HCT116 (cell line): ENCODE data around the gene NCAPG2. TPM values are rescaled to one million over a fixed set of nuclear protein-coding genes. Genes with fewer than 3 reads are reported as not detected.

ENCODE experiments used
- ATAC-seq: fragments of 200-7000 bp; cut with Tn5 transposase; 2 replicates; pipeline ENCODE4 v1.9.1; 2020; ENCODE audit warnings: mild to moderate bottlenecking, moderate library complexity
- BruUV-seq: library from RNA; stranded (reverse); fragments of 400-500 nt; replicated peaks from 2 replicates; lab custom pipeline; 2021; lab: Mats Ljungman, UMichigan
- CTCF ChIA-PET: fragments of 300-600 bp; sonication (Branson Sonifier 250); formaldehyde crosslinking; loops from one replicate; lab custom pipeline; 2021; ENCODE audit warnings: antibody characterized with exemption; lab: Charles Lee
- POLR2A ChIA-PET: fragments of 300-600, 350-600 bp; sonication (Branson Sonifier 250); formaldehyde crosslinking; loops from one replicate; lab custom pipeline; 2021; ENCODE audit warnings: antibody characterized with exemption; lab: Charles Lee
- RAD21 ChIA-PET, 2 experiments: fragments of 300-600 bp; sonication (Branson Sonifier 250); formaldehyde crosslinking; loops; one replicate each; lab custom pipeline; 2023; ENCODE audit warnings: low total read pairs in 2 of 2; ENCODE audit not compliant: uncharacterized antibody in 2 of 2, unreplicated experiment in 2 of 2, low non-redundant PET in 1 of 2; lab: Charles Lee
- DNase-seq: peaks from one replicate; pipeline ENCODE4 v3.0.0-alpha.2; 2010; ENCODE audit warnings: low read depth, low spot score
- H2AFZ ChIP-seq: fragments of 200-600 bp; shearing (Covaris generic), sonication (generic); 2 replicates; pipeline ENCODE4 v1.6.1; 2017; ENCODE audit warnings: low read depth, mixed run types, mixed read lengths, antibody characterized with exemption, low read length; ENCODE audit not compliant: poor library complexity, severe bottlenecking
- H3K27ac ChIP-seq: 2 replicates; pipeline ENCODE4 v1.5.1; 2012; ENCODE audit warnings: low read depth, low read length
- H3K27me3 ChIP-seq: fragments of 200-600 bp; sonication (generic); 2 replicates; pipeline ENCODE4 v1.6.1; 2016; ENCODE audit warnings: mixed run types, low read length, mixed read lengths; ENCODE audit not compliant: insufficient read depth
- H3K36me3 ChIP-seq, 2 experiments: fragments of 200-500 bp in 1 of 2; fragments of 200-600 bp in 1 of 2; sonication (Bioruptor generic) in 1 of 2; sonication (generic) in 1 of 2; 2 replicates each; pipeline versions ENCODE4 v1.5.1 to v1.6.1; 2014 to 2016; ENCODE audit warnings: low read length in 2 of 2, inconsistent platforms in 1 of 2, mixed read lengths in 1 of 2, mixed run types in 1 of 2; ENCODE audit not compliant: insufficient read depth in 2 of 2, control insufficient read depth in 1 of 2
- H3K4me1 ChIP-seq, 2 experiments: fragments of 200-600 bp in 1 of 2; sonication (generic) in 1 of 2; 2 replicates each; pipeline versions ENCODE4 v1.5.1 to v1.6.1; 2012 to 2017; ENCODE audit warnings: low read length in 2 of 2, inconsistent platforms in 1 of 2, mild to moderate bottlenecking in 1 of 2, mixed read lengths in 1 of 2, mixed run types in 1 of 2, moderate library complexity in 1 of 2; ENCODE audit not compliant: insufficient read depth in 2 of 2, control insufficient read depth in 1 of 2
- H3K4me2 ChIP-seq: fragments of 200-600 bp; sonication (generic); 2 replicates; pipeline ENCODE4 v1.6.1; 2017; ENCODE audit warnings: mixed run types, low read length, mixed read lengths
- H3K4me3 ChIP-seq, 2 experiments: fragments of 200-600 bp in 1 of 2; sonication (generic) in 1 of 2; replicated peaks in 1 of 2; 2 replicates each; pipeline ENCODE4 v1.5.1; 2011 to 2016; ENCODE audit warnings: low read length in 2 of 2, control low read depth in 1 of 2, low read depth in 1 of 2, mild to moderate bottlenecking in 1 of 2, mixed read lengths in 1 of 2, mixed run types in 1 of 2
- H3K79me2 ChIP-seq: fragments of 200-600 bp; sonication (generic); 2 replicates; pipeline ENCODE4 v1.6.1; 2017; ENCODE audit warnings: mild to moderate bottlenecking, mixed run types, low read length, moderate library complexity, mixed read lengths; ENCODE audit not compliant: insufficient read depth
- H3K9ac ChIP-seq: fragments of 200-600 bp; sonication (generic); 2 replicates; pipeline ENCODE4 v1.6.1; 2016; ENCODE audit warnings: low read length, mixed read lengths
- H3K9me2 ChIP-seq: fragments of 200-600 bp; sonication (generic), shearing (Covaris generic); 2 replicates; pipeline ENCODE4 v1.6.1; 2017; ENCODE audit warnings: mixed run types, mild to moderate bottlenecking, moderate library complexity; ENCODE audit not compliant: insufficient read depth
- H3K9me3 ChIP-seq, 2 experiments: fragments of 200-500 bp in 1 of 2; fragments of 200-600 bp in 1 of 2; sonication (Bioruptor generic) in 1 of 2; sonication (generic) in 1 of 2; 2 replicates each; pipeline ENCODE4 v1.6.1; 2014 to 2017; ENCODE audit warnings: low read length in 2 of 2, mixed read lengths in 2 of 2, inconsistent platforms in 1 of 2, low read depth in 1 of 2, mild to moderate bottlenecking in 1 of 2, mixed run types in 1 of 2, moderate library complexity in 1 of 2; ENCODE audit not compliant: control insufficient read depth in 1 of 2, insufficient read depth in 1 of 2
- H4K20me1 ChIP-seq: fragments of 200-600 bp; sonication (generic), shearing (Covaris generic); 2 replicates; pipeline ENCODE4 v1.6.1; 2017; ENCODE audit warnings: mixed run types, mild to moderate bottlenecking, moderate library complexity; ENCODE audit not compliant: insufficient read depth
- ATF3 ChIP-seq: IDR thresholded peaks from 2 replicates; pipeline ENCODE4 v1.6.1; 2012
- CTCF ChIP-seq, 3 experiments: fragments of 200-600 bp in 1 of 3; sonication (generic) in 1 of 3; IDR thresholded peaks in 2 of 3; conservative IDR thresholded peaks in 1 of 3; 2 replicates each; pipeline ENCODE4 v1.5.1; 2012 to 2017; ENCODE audit warnings: low read depth in 2 of 3, low read length in 2 of 3, antibody characterized with exemption in 1 of 3, borderline replicate concordance in 1 of 3, control low read depth in 1 of 3, mild to moderate bottlenecking in 1 of 3, mixed read lengths in 1 of 3, mixed run types in 1 of 3, moderate library complexity in 1 of 3; ENCODE audit not compliant: insufficient read depth in 1 of 3
- EZH2phosphoT487 ChIP-seq: fragments of 200-600 bp; IDR thresholded peaks from 2 replicates; pipeline ENCODE4 v1.6.1; 2018; ENCODE audit warnings: antibody characterized with exemption, borderline replicate concordance
- FOSL1 ChIP-seq: IDR thresholded peaks from 2 replicates; pipeline ENCODE4 v1.6.1; 2012; ENCODE audit warnings: low read depth
- JUND ChIP-seq: IDR thresholded peaks from 2 replicates; pipeline ENCODE4 v1.6.1; 2012
- MAX ChIP-seq: IDR thresholded peaks from 2 replicates; pipeline ENCODE4 v1.6.1; 2012
- POLR2A ChIP-seq: IDR thresholded peaks from 2 replicates; pipeline ENCODE4 v1.7.0; 2011; ENCODE audit warnings: borderline replicate concordance; ENCODE audit not compliant: insufficient read depth, insufficient read length; ENCODE audit errors: extremely low read depth
- POLR2AphosphoS5 ChIP-seq: IDR thresholded peaks from 2 replicates; pipeline ENCODE4 v1.6.1; 2011; ENCODE audit warnings: mild to moderate bottlenecking, low read depth, low read length, moderate library complexity
- RAD21 ChIP-seq: IDR thresholded peaks from 2 replicates; pipeline ENCODE4 v1.6.1; 2012; ENCODE audit warnings: low read depth, mild to moderate bottlenecking
- SIN3A ChIP-seq: IDR thresholded peaks from 2 replicates; pipeline ENCODE4 v1.6.1; 2012; ENCODE audit warnings: low read depth
- SRF ChIP-seq: IDR thresholded peaks from 2 replicates; pipeline ENCODE4 v1.6.1; 2012; ENCODE audit warnings: low read depth
- TCF7L2 ChIP-seq: IDR thresholded peaks from 2 replicates; pipeline ENCODE4 v1.7.0; 2011; ENCODE audit warnings: borderline replicate concordance, inconsistent platforms; ENCODE audit not compliant: insufficient read depth, insufficient read length; ENCODE audit errors: extremely low read depth
- YY1 ChIP-seq: IDR thresholded peaks from 2 replicates; pipeline ENCODE4 v1.6.1; 2011; ENCODE audit warnings: low read length, low read depth, moderate library complexity, mild to moderate bottlenecking; ENCODE audit not compliant: insufficient replicate concordance; ENCODE audit errors: extremely low read depth
- ZBTB33 ChIP-seq: IDR thresholded peaks from 2 replicates; pipeline ENCODE4 v1.6.1; 2011; ENCODE audit warnings: mild to moderate bottlenecking, low read length, moderate library complexity; ENCODE audit not compliant: insufficient replicate concordance; ENCODE audit errors: extremely low read depth
- ZFX ChIP-seq: fragments of 450-650 bp; IDR thresholded peaks from 2 replicates; pipeline ENCODE4 v1.6.1; 2017
- ZNF274 ChIP-seq: fragments of 200-500 bp; sonication (Bioruptor generic); IDR thresholded peaks from 2 replicates; pipeline ENCODE4 v1.6.1; 2014; ENCODE audit warnings: mild to moderate bottlenecking, low read depth, low read length, inconsistent platforms
- intact Hi-C: fragments of 100-400 bp; cut with micrococcal nuclease; formaldehyde crosslinking; loops from 2 replicates; pipeline ENCODE4 v1.10.0; 2022
- total RNA-seq: library from RNA; stranded (reverse); gene quantifications from one replicate; pipeline ENCODE4 v1.2.1, GENCODE V29; 2021; ENCODE audit not compliant: unreplicated experiment

NCAPG2 gene
- total RNA-seq, 1 experiment from 2014 or later, result 73.1 TPM

GRCh38 chr7:158744070-158744469 is 39.5 kb upstream of the NCAPG2 start:
- no peak overlapping the region for H3K27ac ChIP-seq
- no peaks in the 10 kb centered on the region for H3K9me2 ChIP-seq
- H3K4me3 ChIP-seq, result no peak overlapping the region
- no peak overlapping the region for H3K9ac ChIP-seq
- H3K36me3 ChIP-seq, result peaks cover 25 to 42% of the 10 kb centered on the region in 2 experiments
- H3K27me3 ChIP-seq, result no peaks in the 10 kb centered on the region
- H4K20me1 ChIP-seq, result no peaks in the 10 kb centered on the region
- BruUV-seq, result no TSS peak
- no peak overlapping the region for H3K4me2 ChIP-seq
- H2AFZ ChIP-seq, result no peak overlapping the region
- intact Hi-C loops, result no loop called here
- no peaks in the 10 kb centered on the region; the same call in 1 of the 2 replicates for H3K79me2 ChIP-seq
- POLR2A ChIA-PET, result no interaction called here
- TF ChIP-seq ATF3 (no peak), ZFX (no peak), TCF7L2 (no peak), SIN3A (no peak), MAX (no peak), JUND (no peak)
- TF ChIP-seq, all 23 proteins: peak for 0
- H3K4me1 ChIP-seq, result no peaks in the 10 kb centered on the region
- ATAC-seq (no peak), DNase-seq (no peak)
- RAD21 ChIA-PET, result no interaction called here
- no peaks in the 10 kb centered on the region for H3K9me3 ChIP-seq
- CTCF ChIA-PET, result no interaction called here

- Histone ChIP-seq H3K27me3 (no peaks in the 10 kb centered on the region), H3K9me2 (no peaks in the 10 kb centered on the region), H3K79me2 (no peaks in the 10 kb centered on the region; the same call in 1 of the 2 replicates), H3K9me3 (no peaks in the 10 kb centered on the region), H3K27ac (no peak overlapping the region), H3K36me3 (peaks cover 22 to 42% of the 10 kb centered on the region in 2 experiments), H2AFZ (no peak overlapping the region), H3K4me2 (no peak overlapping the region), H3K9ac (no peak overlapping the region), H4K20me1 (no peaks in the 10 kb centered on the region), H3K4me3 (no peak overlapping the region), H3K4me1 (no peaks in the 10 kb centered on the region)
- POLR2A ChIA-PET, result interaction anchor here (0.6 kb wide), 1 partner anchor 17 kb away, joined by 3 read pairs; no protein-coding TSS in a partner anchor
- no TSS peak for BruUV-seq
- TF ChIP-seq FOSL1, result no peak
- TF ChIP-seq ATF3, result no peak
- no peak for TF ChIP-seq ZFX
- TF ChIP-seq EZH2phosphoT487, result no peak
- TF ChIP-seq YY1, result no peak
- no peak for TF ChIP-seq ZBTB33
- no peak for TF ChIP-seq JUND
- TF ChIP-seq RAD21, result no peak
- TF ChIP-seq ZNF274, result no peak
- no peak for TF ChIP-seq POLR2AphosphoS5
- TF ChIP-seq POLR2A, result no peak
- TF ChIP-seq CTCF (IDR thresholded peaks at IDR 0.05 in 2 of 3, conservative IDR thresholded peaks at IDR 0.05 in 1 of 3; ENCODE audit: borderline replicate concordance in 1 of 3, insufficient read depth in 1 of 3, low read depth in 2 of 3, low read length in 2 of 3), result no peak
- TF ChIP-seq SRF, result no peak
- RAD21 ChIA-PET, result no interaction called here
- DNase-seq, result no peak
- CTCF ChIA-PET, result no interaction called here
- intact Hi-C loops, result no loop called here
- no peak for ATAC-seq
These were observed 38.6 kb upstream of the NCAPG2 start for GRCh38 chr7:158743219-158743618.
